Measurements from ENCODE around the gene RPL36AL. TPM values are rescaled to one million over a fixed set of nuclear protein-coding genes. Genes with fewer than 3 reads are reported as not detected.

RPL36AL gene
- total and polyA plus RNA-seq, 7 donors, result 84.6 to 522 (median 178) TPM

- H3K4me3 ChIP-seq, result no peak overlapping the region
- H3K4me1 ChIP-seq, result no peaks in the 10 kb centered on the region
- H3K36me3 ChIP-seq (ENCODE audit: insufficient read depth in 1 of 2, low read depth in 1 of 2), result no peaks in the 10 kb centered on the region
- WGBS, 3 donors, result 95 to 97% (median 97%) methylated on average over 6 of the region's 6 CpGs
- DNase-seq (no peak), ATAC-seq (no peak)
- H3K27me3 ChIP-seq (ENCODE audit: insufficient read depth in 3 of 3, low read length in 2 of 3), result no peaks in the 10 kb centered on the region
- no peaks in the 10 kb centered on the region for H3K9me3 ChIP-seq
- H3K27ac ChIP-seq, result no peak overlapping the region
- intact Hi-C loops (cut with DNase I), result no loop called here
- TF ChIP-seq, protein P1, sequence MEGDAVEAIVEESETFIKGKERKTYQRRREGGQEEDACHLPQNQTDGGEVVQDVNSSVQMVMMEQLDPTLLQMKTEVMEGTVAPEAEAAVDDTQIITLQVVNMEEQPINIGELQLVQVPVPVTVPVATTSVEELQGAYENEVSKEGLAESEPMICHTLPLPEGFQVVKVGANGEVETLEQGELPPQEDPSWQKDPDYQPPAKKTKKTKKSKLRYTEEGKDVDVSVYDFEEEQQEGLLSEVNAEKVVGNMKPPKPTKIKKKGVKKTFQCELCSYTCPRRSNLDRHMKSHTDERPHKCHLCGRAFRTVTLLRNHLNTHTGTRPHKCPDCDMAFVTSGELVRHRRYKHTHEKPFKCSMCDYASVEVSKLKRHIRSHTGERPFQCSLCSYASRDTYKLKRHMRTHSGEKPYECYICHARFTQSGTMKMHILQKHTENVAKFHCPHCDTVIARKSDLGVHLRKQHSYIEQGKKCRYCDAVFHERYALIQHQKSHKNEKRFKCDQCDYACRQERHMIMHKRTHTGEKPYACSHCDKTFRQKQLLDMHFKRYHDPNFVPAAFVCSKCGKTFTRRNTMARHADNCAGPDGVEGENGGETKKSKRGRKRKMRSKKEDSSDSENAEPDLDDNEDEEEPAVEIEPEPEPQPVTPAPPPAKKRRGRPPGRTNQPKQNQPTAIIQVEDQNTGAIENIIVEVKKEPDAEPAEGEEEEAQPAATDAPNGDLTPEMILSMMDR (IDR thresholded peaks at IDR 0.05), result no peak
Measured at GRCh38 chr14:49653508-49653907, 33.1 kb upstream of the RPL36AL start.

DNA sequence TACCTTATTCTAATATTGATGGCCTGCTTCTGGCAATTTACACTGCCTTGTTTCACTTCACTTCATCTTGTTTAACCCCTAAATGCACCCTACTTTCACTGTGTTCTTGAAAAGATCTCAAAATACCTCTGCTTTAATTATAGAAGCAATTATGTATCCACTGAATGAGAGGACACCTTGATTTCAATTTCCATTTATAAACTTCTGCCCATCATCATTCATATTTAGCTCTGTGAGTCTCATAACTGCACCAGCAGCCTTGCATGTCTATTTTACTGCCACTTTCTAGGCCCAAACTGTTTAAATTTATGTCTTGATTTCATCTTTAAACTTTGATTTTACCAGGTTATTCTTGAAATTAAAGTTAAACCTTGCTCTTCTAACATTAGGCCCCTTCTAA lies 21.7 kb upstream of the RPL36AL start:
- Histone ChIP-seq H3K27me3 (ENCODE audit: insufficient read depth in 3 of 3, low read length in 2 of 3) (no peaks in the 10 kb centered on the region), H3K27ac (peak overlapping the region; percentile 48), H3K36me3 (ENCODE audit: insufficient read depth in 1 of 2, low read depth in 1 of 2) (peaks cover 0 to 17% of the 10 kb centered on the region in 2 donors), H3K4me1 (peaks cover 7% of the 10 kb centered on the region), H3K4me3 (no peak overlapping the region), H3K9me3 (no peaks in the 10 kb centered on the region)
- TF ChIP-seq, protein P1 (IDR thresholded peaks at IDR 0.05), result no peak
- ATAC-seq (peak in 1 of 4 donors; percentile 22), DNase-seq (no peak)
- intact Hi-C loops (cut with DNase I), result no loop called here

DNA sequence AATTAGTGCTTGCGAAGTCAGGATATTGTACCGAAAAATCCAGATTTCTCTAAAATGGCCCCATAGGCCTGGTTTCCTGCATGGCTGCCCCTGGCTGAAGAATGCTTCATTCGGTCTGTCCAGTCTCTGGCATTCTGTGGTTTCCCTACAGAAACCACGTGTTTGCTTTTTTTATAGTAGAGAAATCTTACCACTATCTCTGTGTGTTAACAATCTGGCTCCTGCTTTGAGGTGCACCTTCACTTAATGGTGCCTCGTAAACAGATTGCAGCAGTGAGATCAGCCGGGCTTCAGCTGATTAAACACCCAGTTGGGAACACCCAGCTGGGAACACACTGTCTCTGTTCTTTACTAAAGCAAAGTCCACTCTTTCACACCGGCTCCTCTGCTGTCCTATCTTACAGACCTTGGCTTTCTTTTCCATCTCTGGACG lies 21.3 kb upstream of the RPL36AL start:
- WGBS, 3 donors, result 61 to 70% (median 63%) methylated on average over 8 of the region's 8 CpGs
- H3K4me1 ChIP-seq, result peaks cover 7% of the 10 kb centered on the region
- H3K36me3 ChIP-seq (ENCODE audit: insufficient read depth in 1 of 2, low read depth in 1 of 2), result peaks cover 3 to 21% of the 10 kb centered on the region in 2 donors
- H3K27ac ChIP-seq, result peak overlapping the region; percentile 48
- ATAC-seq (peak in 2 of 4 donors; percentile 47 to 49), DNase-seq (no peak)
- TF ChIP-seq, protein P1 (IDR thresholded peaks at IDR 0.05), result no peak
- no peaks in the 10 kb centered on the region for H3K9me3 ChIP-seq
- no peak overlapping the region for H3K4me3 ChIP-seq
- intact Hi-C loops (cut with DNase I), result no loop called here
- no peaks in the 10 kb centered on the region for H3K27me3 ChIP-seq (ENCODE audit: insufficient read depth in 3 of 3, low read length in 2 of 3)

DNA sequence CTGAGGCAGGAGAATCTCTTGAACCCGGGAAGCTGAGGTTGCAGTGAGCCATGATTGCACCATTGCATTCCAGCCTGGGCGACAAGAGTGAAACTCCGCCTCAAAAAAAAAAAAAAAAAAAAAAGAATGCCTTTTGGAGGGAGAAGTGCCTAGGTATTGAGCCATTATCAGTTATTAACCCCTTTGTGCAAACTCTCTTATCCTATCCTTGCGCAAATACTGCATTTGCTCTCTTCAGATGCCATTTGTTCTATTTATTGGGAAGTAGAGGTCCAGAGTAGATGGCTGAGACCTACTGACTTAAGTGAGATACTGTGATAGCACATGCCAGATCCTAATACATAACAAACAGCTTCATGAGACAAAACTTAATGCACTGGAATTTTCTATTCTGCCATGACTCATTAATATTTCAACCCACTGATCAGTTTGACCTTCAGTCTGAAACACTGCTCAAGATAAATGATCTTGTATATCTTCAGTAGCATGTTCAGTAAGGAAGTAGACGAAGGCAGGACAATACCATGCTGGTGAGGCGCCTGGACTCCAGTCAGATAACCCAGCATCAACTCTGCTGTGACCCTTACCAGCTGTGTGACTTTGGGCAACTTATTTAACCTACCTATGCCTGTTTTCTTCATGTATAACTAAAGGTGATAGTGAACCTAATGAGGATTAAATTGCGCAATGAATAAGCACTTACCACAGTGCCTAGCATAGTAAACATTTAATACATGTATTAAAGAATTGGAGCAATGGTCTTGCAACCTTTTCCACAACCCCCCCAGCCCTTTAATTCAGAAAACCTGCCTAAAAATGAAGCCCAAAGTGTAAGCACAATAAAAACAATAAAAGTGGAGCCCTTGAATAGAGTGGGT lies 20.4 kb upstream of the RPL36AL start:
- Histone ChIP-seq H3K27me3 (ENCODE audit: insufficient read depth in 3 of 3, low read length in 2 of 3) (no peaks in the 10 kb centered on the region), H3K9me3 (no peaks in the 10 kb centered on the region), H3K36me3 (ENCODE audit: insufficient read depth in 1 of 2, low read depth in 1 of 2) (peaks cover 5 to 26% of the 10 kb centered on the region in 2 donors), H3K4me1 (peaks cover 12% of the 10 kb centered on the region), H3K4me3 (no peak overlapping the region), H3K27ac (no peak overlapping the region)
- intact Hi-C loops (cut with DNase I), result no loop called here
- WGBS, 3 donors, result 95 to 98% (median 95%) methylated on average over 5 to 7 of the region's 7 CpGs
- TF ChIP-seq, protein P1 (IDR thresholded peaks at IDR 0.05), result no peak
- ATAC-seq (no peak), DNase-seq (no peak)

Measured in psoas muscle (tissue), 8 donors.